ENCODE measurements around the gene HLA-DPB1.
"Not testable (repeated sequence)": the region's sequence is repeated elsewhere in the genome, so short reads cannot be mapped to it uniquely, and the experiment has no call there.

Gene HLA-DPB1

GRCh38 chr6:33078919-33079521, 3.2 kb downstream of the HLA-DPB1 start:
- no peak for TF ChIP-seq ZNF274 (IDR thresholded peaks at IDR 0.05; ENCODE audit: low read depth, low read length)
- peak overlapping the region; percentile 6; the same call in 1 of the 2 replicates for H3K4me3 ChIP-seq (ENCODE audit: low read length)

- no peak for TF ChIP-seq ZNF274 (IDR thresholded peaks at IDR 0.05; ENCODE audit: low read depth, low read length)
- H3K4me3 ChIP-seq (ENCODE audit: low read length): no peak overlapping the region
Observed at GRCh38 chr6:33079580-33079979, 3.8 kb downstream of the HLA-DPB1 start.

- peak overlapping the region; percentile 35; the same call in 1 of the 2 replicates for H3K4me3 ChIP-seq (ENCODE audit: low read length)
- TF ChIP-seq ZNF274 (IDR thresholded peaks at IDR 0.05; ENCODE audit: low read depth, low read length): no peak
Observed at GRCh38 chr6:33080127-33081089, 4.6 kb downstream of the HLA-DPB1 start.

GRCh38 chr6:33081098-33081824, 5.5 kb downstream of the HLA-DPB1 start:
- H3K4me3 ChIP-seq (ENCODE audit: low read length): peak overlapping the region; percentile 35; the same call in 1 of the 2 replicates
- TF ChIP-seq ZNF274 (IDR thresholded peaks at IDR 0.05; ENCODE audit: low read depth, low read length): no peak

- TF ChIP-seq ZNF274 (IDR thresholded peaks at IDR 0.05; ENCODE audit: low read depth, low read length): no peak
- no peak overlapping the region for H3K4me3 ChIP-seq (ENCODE audit: low read length)
Observed at GRCh38 chr6:33082702-33083101, 6.9 kb downstream of the HLA-DPB1 start.

- TF ChIP-seq ZNF274 (IDR thresholded peaks at IDR 0.05; ENCODE audit: low read depth, low read length): no peak
- no peak overlapping the region for H3K4me3 ChIP-seq (ENCODE audit: low read length)
Observed at GRCh38 chr6:33085627-33086026, 9.8 kb downstream of the HLA-DPB1 start.

- H3K4me3 ChIP-seq (ENCODE audit: low read length): no peak overlapping the region
- no peak for TF ChIP-seq ZNF274 (IDR thresholded peaks at IDR 0.05; ENCODE audit: low read depth, low read length)
Observed at GRCh38 chr6:33088258-33088930, 12.6 kb downstream of the HLA-DPB1 start.

GRCh38 chr6:33088931-33089620, 13.3 kb downstream of the HLA-DPB1 start:
- no peak for TF ChIP-seq ZNF274 (IDR thresholded peaks at IDR 0.05; ENCODE audit: low read depth, low read length)
- no peak overlapping the region for H3K4me3 ChIP-seq (ENCODE audit: low read length)

GRCh38 chr6:33091957-33092356, 16.2 kb downstream of the HLA-DPB1 start:
- no peak for TF ChIP-seq ZNF274 (IDR thresholded peaks at IDR 0.05; ENCODE audit: low read depth, low read length)
- no peak overlapping the region for H3K4me3 ChIP-seq (ENCODE audit: low read length)

GRCh38 chr6:33092385-33092784, 16.6 kb downstream of the HLA-DPB1 start:
- H3K4me3 ChIP-seq (ENCODE audit: low read length): no peak overlapping the region
- no peak for TF ChIP-seq ZNF274 (IDR thresholded peaks at IDR 0.05; ENCODE audit: low read depth, low read length)

- H3K4me3 ChIP-seq (ENCODE audit: low read length): no peak overlapping the region
- TF ChIP-seq ZNF274 (IDR thresholded peaks at IDR 0.05; ENCODE audit: low read depth, low read length): no peak
Observed at GRCh38 chr6:33093855-33094254, 18.1 kb downstream of the HLA-DPB1 start.

GRCh38 chr6:33095681-33096080, 19.9 kb downstream of the HLA-DPB1 start:
- no peak for TF ChIP-seq ZNF274 (IDR thresholded peaks at IDR 0.05; ENCODE audit: low read depth, low read length)

GRCh38 chr6:33101121-33101737, 25.4 kb downstream of the HLA-DPB1 start:
- H3K4me3 ChIP-seq (ENCODE audit: low read length): not testable (repeated sequence)

More at GRCh38 chr6:33095681-33096080, 19.9 kb downstream of the HLA-DPB1 start:
- no peak overlapping the region for H3K4me3 ChIP-seq (ENCODE audit: low read length)

Data from GM08714 (cell line).